ENCODE measurements around the gene LCT.
"Not testable (repeated sequence)": the region's sequence is repeated elsewhere in the genome, so short reads cannot be mapped to it uniquely, and the experiment has no call there.

Gene LCT

GRCh38 chr2:135831180-135831812 lies 5.7 kb downstream of the LCT start:
- DNase-seq = no peak

- no peak for DNase-seq
Observed at GRCh38 chr2:135829378-135830135, 7.4 kb downstream of the LCT start.

- no peak for DNase-seq
Observed at GRCh38 chr2:135826544-135826943, 10.4 kb downstream of the LCT start.

- no peak for DNase-seq
Observed at GRCh38 chr2:135825550-135826176, 11.3 kb downstream of the LCT start.

GRCh38 chr2:135825131-135825530 lies 11.9 kb downstream of the LCT start:
- no peak for DNase-seq

GRCh38 chr2:135822855-135823254 lies 14.1 kb downstream of the LCT start:
- DNase-seq = no peak

GRCh38 chr2:135821190-135821589 lies 15.8 kb downstream of the LCT start:
- no peak for DNase-seq

- peak; percentile 80 for DNase-seq
Observed at GRCh38 chr2:135820003-135820618, 16.9 kb downstream of the LCT start.

- peak; percentile 21 for DNase-seq
Observed at GRCh38 chr2:135818937-135819610, 17.9 kb downstream of the LCT start.

GRCh38 chr2:135817951-135818350 lies 19.0 kb downstream of the LCT start:
- DNase-seq = no peak

GRCh38 chr2:135817466-135817865 lies 19.5 kb downstream of the LCT start:
- no peak for DNase-seq

- DNase-seq = no peak
Observed at GRCh38 chr2:135815269-135815668, 21.7 kb downstream of the LCT start.

GRCh38 chr2:135812907-135813511 lies 24.0 kb downstream of the LCT start:
- no peak for DNase-seq

- not testable (repeated sequence) for DNase-seq
Observed at GRCh38 chr2:135807874-135808273, 29.1 kb downstream of the LCT start.

- DNase-seq = no peak
Observed at GRCh38 chr2:135803278-135803677, 33.7 kb downstream of the LCT start.

- DNase-seq = no peak
Observed at GRCh38 chr2:135802350-135802749, 34.6 kb downstream of the LCT start.

- no peak for DNase-seq
Observed at GRCh38 chr2:135800513-135801460, 36.2 kb downstream of the LCT start.

GRCh38 chr2:135799738-135800137 lies 37.2 kb downstream of the LCT start:
- DNase-seq = no peak

- no peak for DNase-seq
Observed at GRCh38 chr2:135798762-135799161, 38.2 kb downstream of the LCT start.

- DNase-seq = no peak
Observed at GRCh38 chr2:135798275-135798705, 38.7 kb downstream of the LCT start.

- peak; percentile 80 for DNase-seq
Observed at GRCh38 chr2:135797497-135798274, 39.3 kb downstream of the LCT start.
